Endodermal cell (in vitro differentiated cells): ENCODE measurements around the gene PLCD1. TPM values are rescaled to one million over a fixed set of nuclear protein-coding genes. Genes with fewer than 3 reads are reported as not detected.

Source experiments
- DNase-seq: peaks from one replicate; pipeline ENCODE4 v3.0.0-alpha.2; 2017
- H3K27ac ChIP-seq: 2 replicates; pipeline ENCODE4 v1.5.1; 2013; ENCODE audit warnings: mild to moderate bottlenecking, low read depth, low read length, moderate library complexity
- H3K27me3 ChIP-seq: 2 replicates; pipeline ENCODE4 v1.6.1; 2013; ENCODE audit warnings: mild to moderate bottlenecking, low read length, moderate library complexity; ENCODE audit not compliant: insufficient read depth, control insufficient read depth, poor library complexity, severe bottlenecking
- H3K36me3 ChIP-seq: 2 replicates; pipeline ENCODE4 v1.7.0; 2013; ENCODE audit warnings: mild to moderate bottlenecking, low read length, moderate library complexity; ENCODE audit not compliant: control insufficient read depth, insufficient read depth
- H3K4me1 ChIP-seq: one replicate; pipeline ENCODE4 v1.7.0; 2013; ENCODE audit warnings: low read length; ENCODE audit not compliant: control insufficient read depth, insufficient read depth
- H3K4me3 ChIP-seq: 2 replicates; pipeline ENCODE4 v1.5.1; 2013; ENCODE audit warnings: mild to moderate bottlenecking, low read length, moderate library complexity
- H3K9ac ChIP-seq: 2 replicates; pipeline ENCODE4 v1.6.1; 2013; ENCODE audit warnings: mild to moderate bottlenecking, low read length, moderate library complexity; ENCODE audit not compliant: poor library complexity, severe bottlenecking; ENCODE audit errors: extremely low read depth
- H3K9me3 ChIP-seq: 2 replicates; pipeline ENCODE4 v1.6.1; 2013; ENCODE audit warnings: mild to moderate bottlenecking, low read length, moderate library complexity; ENCODE audit not compliant: control insufficient read depth
- H3K27ac Mint-ChIP-seq: 2 replicates; pipeline ENCODE4 v1.8.0; 2020; ENCODE audit warnings: mixed read lengths
- H3K27me3 Mint-ChIP-seq: 2 replicates; pipeline ENCODE4 v1.8.0; 2021; ENCODE audit warnings: mild to moderate bottlenecking, mixed read lengths; ENCODE audit not compliant: insufficient read depth
- H3K36me3 Mint-ChIP-seq: 2 replicates; pipeline ENCODE4 v1.8.0; 2020; ENCODE audit warnings: low read depth, mixed read lengths
- H3K4me1 Mint-ChIP-seq: 2 replicates; pipeline ENCODE4 v1.8.0; 2020; ENCODE audit warnings: mixed read lengths
- H3K4me3 Mint-ChIP-seq: 2 replicates; pipeline ENCODE4 v1.8.0; 2020; ENCODE audit warnings: mild to moderate bottlenecking, moderate library complexity, mixed read lengths
- H3K9me3 Mint-ChIP-seq: 2 replicates; pipeline ENCODE4 v1.8.0; 2020; ENCODE audit warnings: mild to moderate bottlenecking, mixed read lengths
- WGBS, 2 experiments: methylation state at CpG; one replicate each; pipeline versions ENCODE4 v1.1.5 to v1.1.7; 2013; ENCODE audit warnings: missing lambda C conversion rate in 2 of 2, mixed read lengths in 1 of 2; ENCODE audit not compliant: insufficient coverage in 1 of 2, insufficient read length in 1 of 2; 5-methylcytosine and 5-hydroxymethylcytosine counted together
- total RNA-seq, 2 donors: library from RNA; stranded (reverse); fragmentation: NEBNext Ultra II Directional in 1 of 2; extraction: Animal tissue kit (Norgen Biotek cat#: 25700) in 1 of 2; gene quantifications; 2 replicates in 1 of 2; 3 replicates in 1 of 2; pipeline ENCODE4 v1.2.1, GENCODE V29; 2021
- TF ChIP-seq, protein P1 (sequence below): fragments of 200-600 bp; sonication (generic); conservative IDR thresholded peaks from 2 replicates; pipeline ENCODE4 v1.5.0; 2021; ENCODE audit warnings: antibody characterized with exemption, mild to moderate bottlenecking

The PLCD1 gene
- total RNA-seq, 2 donors from 2014 or later: 54.3 to 66.6 TPM

DNA sequence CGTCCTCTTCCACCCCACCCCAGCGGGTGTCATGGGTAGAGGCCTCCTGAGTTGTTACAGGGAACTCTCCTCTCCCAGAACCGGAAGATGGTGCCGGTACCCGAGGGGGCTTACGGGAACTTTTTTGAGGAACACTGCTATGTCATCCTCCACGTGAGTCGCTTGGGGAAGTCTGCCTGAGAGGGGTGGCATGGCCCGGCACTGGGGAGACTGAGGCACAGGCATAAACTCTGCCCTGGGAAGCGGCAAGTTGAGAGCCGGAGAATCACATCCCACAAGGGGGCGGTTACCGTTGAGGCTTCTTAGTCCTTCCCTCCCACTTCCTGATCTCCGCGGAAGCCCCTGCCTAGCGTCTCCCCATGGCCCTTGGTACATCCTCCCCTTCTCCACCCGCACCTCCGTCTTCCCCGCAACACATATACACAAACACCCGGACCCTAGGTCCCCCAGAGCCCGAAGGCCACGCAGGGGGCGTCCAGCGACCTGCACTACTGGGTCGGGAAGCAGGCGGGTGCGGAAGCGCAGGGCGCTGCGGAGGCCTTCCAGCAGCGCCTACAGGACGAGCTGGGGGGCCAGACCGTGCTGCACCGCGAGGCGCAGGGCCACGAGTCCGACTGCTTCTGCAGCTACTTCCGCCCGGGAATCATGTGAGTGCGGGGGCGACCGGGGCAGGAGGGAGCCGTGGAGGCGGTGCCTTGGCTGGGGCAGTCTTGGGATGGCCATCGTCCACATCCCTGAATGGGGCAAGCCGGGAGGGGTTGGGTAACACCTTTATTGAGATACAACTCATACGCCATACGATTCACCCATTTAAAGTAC is 35.4 kb downstream of the PLCD1 start:
- DNase-seq: peak; percentile 80
- H3K27ac Mint-ChIP-seq: peak overlapping the region; percentile 86
- peak overlapping the region; percentile 61 for H3K4me3 ChIP-seq
- no peaks in the 10 kb centered on the region for H3K9me3 ChIP-seq
- TF ChIP-seq, protein P1, sequence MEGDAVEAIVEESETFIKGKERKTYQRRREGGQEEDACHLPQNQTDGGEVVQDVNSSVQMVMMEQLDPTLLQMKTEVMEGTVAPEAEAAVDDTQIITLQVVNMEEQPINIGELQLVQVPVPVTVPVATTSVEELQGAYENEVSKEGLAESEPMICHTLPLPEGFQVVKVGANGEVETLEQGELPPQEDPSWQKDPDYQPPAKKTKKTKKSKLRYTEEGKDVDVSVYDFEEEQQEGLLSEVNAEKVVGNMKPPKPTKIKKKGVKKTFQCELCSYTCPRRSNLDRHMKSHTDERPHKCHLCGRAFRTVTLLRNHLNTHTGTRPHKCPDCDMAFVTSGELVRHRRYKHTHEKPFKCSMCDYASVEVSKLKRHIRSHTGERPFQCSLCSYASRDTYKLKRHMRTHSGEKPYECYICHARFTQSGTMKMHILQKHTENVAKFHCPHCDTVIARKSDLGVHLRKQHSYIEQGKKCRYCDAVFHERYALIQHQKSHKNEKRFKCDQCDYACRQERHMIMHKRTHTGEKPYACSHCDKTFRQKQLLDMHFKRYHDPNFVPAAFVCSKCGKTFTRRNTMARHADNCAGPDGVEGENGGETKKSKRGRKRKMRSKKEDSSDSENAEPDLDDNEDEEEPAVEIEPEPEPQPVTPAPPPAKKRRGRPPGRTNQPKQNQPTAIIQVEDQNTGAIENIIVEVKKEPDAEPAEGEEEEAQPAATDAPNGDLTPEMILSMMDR: peak; percentile 32
- H3K36me3 Mint-ChIP-seq: peaks cover 18% of the 10 kb centered on the region
- WGBS, 2 experiments: 54 to 57% methylated on average over 26 to 49 of the region's 49 CpGs
- no peaks in the 10 kb centered on the region for H3K27me3 Mint-ChIP-seq
- H3K9me3 Mint-ChIP-seq: no peaks in the 10 kb centered on the region
- no peaks in the 10 kb centered on the region for H3K36me3 ChIP-seq
- peaks cover 26% of the 10 kb centered on the region for H3K4me1 ChIP-seq
- peak overlapping the region; percentile 75 for H3K4me3 Mint-ChIP-seq
- no peaks in the 10 kb centered on the region for H3K27me3 ChIP-seq
- no peak overlapping the region for H3K9ac ChIP-seq
- peaks cover 56% of the 10 kb centered on the region for H3K4me1 Mint-ChIP-seq
- H3K27ac ChIP-seq: no peak overlapping the region

DNA sequence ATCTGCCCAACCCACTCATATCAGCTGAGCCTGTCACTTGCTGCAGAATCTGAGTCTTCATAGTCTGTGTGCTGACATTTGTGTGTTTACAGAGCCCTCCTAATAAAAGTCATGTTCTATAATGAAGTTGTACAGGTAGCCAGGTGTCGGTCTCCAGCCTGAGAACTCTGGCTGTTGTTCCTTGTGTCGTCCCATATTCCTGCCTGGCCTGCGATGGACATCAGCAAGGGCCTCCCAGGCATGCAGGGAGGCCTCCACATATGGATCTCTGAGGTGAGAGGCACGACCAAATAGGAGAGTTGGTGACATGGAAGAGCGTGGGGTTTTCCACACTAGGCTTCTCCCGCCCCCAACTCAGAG is 36.0 kb downstream of the PLCD1 start:
- H3K36me3 ChIP-seq: no peaks in the 10 kb centered on the region
- no peak for DNase-seq
- 90 to 96% methylated on average over 4 to 6 of the region's 6 CpGs for WGBS, 2 experiments
- no peaks in the 10 kb centered on the region for H3K27me3 ChIP-seq
- H3K27me3 Mint-ChIP-seq: no peaks in the 10 kb centered on the region
- no peak overlapping the region for H3K4me3 ChIP-seq
- H3K4me1 Mint-ChIP-seq: peaks cover 55% of the 10 kb centered on the region
- H3K4me1 ChIP-seq: peaks cover 23% of the 10 kb centered on the region
- H3K4me3 Mint-ChIP-seq: peak overlapping the region; percentile 75
- no peaks in the 10 kb centered on the region for H3K9me3 Mint-ChIP-seq
- peak overlapping the region; percentile 86 for H3K27ac Mint-ChIP-seq
- H3K9me3 ChIP-seq: no peaks in the 10 kb centered on the region
- H3K9ac ChIP-seq: no peak overlapping the region
- TF ChIP-seq, protein P1: no peak
- peaks cover 17% of the 10 kb centered on the region for H3K36me3 Mint-ChIP-seq
- no peak overlapping the region for H3K27ac ChIP-seq

DNA sequence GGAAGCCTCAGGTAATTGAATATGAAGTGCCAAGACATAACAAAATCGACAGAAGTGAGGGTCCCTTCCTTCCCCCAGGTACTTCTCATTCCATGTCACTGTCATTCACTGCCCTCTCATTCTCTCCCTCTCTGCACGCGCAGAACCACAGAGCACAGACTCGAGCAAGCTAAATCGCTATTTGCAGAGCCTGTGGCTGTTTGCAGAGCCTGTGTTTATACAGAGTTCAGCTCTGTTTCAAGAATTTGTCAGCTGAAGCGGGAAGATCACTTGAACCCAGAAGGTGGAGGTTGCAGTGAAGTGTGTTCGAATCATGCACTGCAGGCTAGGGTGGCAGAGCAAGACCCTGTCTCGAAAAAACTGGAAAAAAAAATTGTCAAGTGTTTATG is 36.4 kb downstream of the PLCD1 start:
- Mint-ChIP-seq H3K27me3 (no peaks in the 10 kb centered on the region), H3K4me3 (peak overlapping the region; percentile 75), H3K27ac (peak overlapping the region; percentile 86), H3K36me3 (peaks cover 17% of the 10 kb centered on the region), H3K9me3 (no peaks in the 10 kb centered on the region), H3K4me1 (peaks cover 54% of the 10 kb centered on the region)
- Histone ChIP-seq H3K9me3 (no peaks in the 10 kb centered on the region), H3K27ac (no peak overlapping the region), H3K4me1 (peaks cover 19% of the 10 kb centered on the region), H3K4me3 (peak overlapping the region; percentile 59), H3K27me3 (no peaks in the 10 kb centered on the region), H3K9ac (no peak overlapping the region), H3K36me3 (no peaks in the 10 kb centered on the region)
- TF ChIP-seq, protein P1: no peak
- peak; percentile 36 for DNase-seq
- 86 to 90% methylated on average over 7 to 8 of the region's 8 CpGs for WGBS, 2 experiments
